Osteocyte (in vitro differentiated cells): ENCODE results near the gene GHITM. TPM values are rescaled to one million over a fixed set of nuclear protein-coding genes. Genes with fewer than 3 reads are reported as not detected.

Experiments used
- DNase-seq: peaks from one replicate; pipeline ENCODE4 v3.0.0; 2021; ENCODE audit warnings: mixed read lengths; ENCODE audit not compliant: unreplicated experiment; ENCODE audit errors: extremely low spot score
- H3K27ac Mint-ChIP-seq: one replicate; pipeline ENCODE4 v1.8.0; 2021; ENCODE audit warnings: mild to moderate bottlenecking, mixed read lengths; ENCODE audit not compliant: unreplicated experiment
- H3K27me3 Mint-ChIP-seq: one replicate; pipeline ENCODE4 v1.8.0; 2021; ENCODE audit warnings: mixed read lengths; ENCODE audit not compliant: unreplicated experiment
- H3K36me3 Mint-ChIP-seq: one replicate; pipeline ENCODE4 v1.8.0; 2021; ENCODE audit warnings: mixed read lengths; ENCODE audit not compliant: unreplicated experiment
- H3K4me1 Mint-ChIP-seq: one replicate; pipeline ENCODE4 v1.8.0; 2021; ENCODE audit warnings: mixed read lengths; ENCODE audit not compliant: unreplicated experiment
- H3K4me3 Mint-ChIP-seq: one replicate; pipeline ENCODE4 v1.8.0; 2021; ENCODE audit warnings: mild to moderate bottlenecking, moderate library complexity, mixed read lengths; ENCODE audit not compliant: unreplicated experiment
- H3K9me3 Mint-ChIP-seq: one replicate; pipeline ENCODE4 v1.8.0; 2021; ENCODE audit warnings: mixed read lengths; ENCODE audit not compliant: unreplicated experiment
- total RNA-seq: library from RNA; stranded (reverse); gene quantifications from 2 replicates; pipeline ENCODE4 v1.2.1, GENCODE V29; 2021
- TF ChIP-seq, protein P1 (sequence below): fragments of 200-600 bp; sonication (generic); IDR thresholded peaks from 2 replicates; pipeline ENCODE4 v1.5.0; 2021; ENCODE audit warnings: antibody characterized with exemption, mild to moderate bottlenecking, moderate library complexity

Gene GHITM
- total RNA-seq, 1 donor from 2014 or later, result 105 TPM

DNA sequence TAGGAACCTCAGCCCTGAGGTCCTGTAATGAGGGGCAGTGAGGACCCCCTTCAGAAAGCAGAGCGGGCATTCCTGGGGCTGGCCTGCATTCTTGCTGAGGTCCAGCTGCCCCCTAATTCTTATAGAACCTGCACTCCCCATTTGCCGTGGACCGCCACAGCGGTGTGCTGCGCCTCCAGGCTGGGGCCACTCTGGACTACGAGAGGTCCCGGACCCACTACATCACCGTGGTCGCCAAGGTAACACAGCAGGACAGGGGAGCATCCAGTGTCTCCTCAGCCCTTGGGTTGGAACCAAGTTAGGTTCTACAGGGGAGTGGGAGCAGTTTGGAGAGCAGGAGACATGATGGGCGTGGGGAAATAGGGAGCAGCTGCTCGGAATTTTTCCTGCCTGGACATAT, 62.4 kb downstream of the GHITM start:
- H3K27ac Mint-ChIP-seq, result no peak overlapping the region
- H3K27me3 Mint-ChIP-seq, result peaks cover 20% of the 10 kb centered on the region
- no peaks in the 10 kb centered on the region for H3K36me3 Mint-ChIP-seq
- no peak overlapping the region for H3K4me3 Mint-ChIP-seq
- no peaks in the 10 kb centered on the region for H3K9me3 Mint-ChIP-seq
- no peak for DNase-seq
- TF ChIP-seq, protein P1, sequence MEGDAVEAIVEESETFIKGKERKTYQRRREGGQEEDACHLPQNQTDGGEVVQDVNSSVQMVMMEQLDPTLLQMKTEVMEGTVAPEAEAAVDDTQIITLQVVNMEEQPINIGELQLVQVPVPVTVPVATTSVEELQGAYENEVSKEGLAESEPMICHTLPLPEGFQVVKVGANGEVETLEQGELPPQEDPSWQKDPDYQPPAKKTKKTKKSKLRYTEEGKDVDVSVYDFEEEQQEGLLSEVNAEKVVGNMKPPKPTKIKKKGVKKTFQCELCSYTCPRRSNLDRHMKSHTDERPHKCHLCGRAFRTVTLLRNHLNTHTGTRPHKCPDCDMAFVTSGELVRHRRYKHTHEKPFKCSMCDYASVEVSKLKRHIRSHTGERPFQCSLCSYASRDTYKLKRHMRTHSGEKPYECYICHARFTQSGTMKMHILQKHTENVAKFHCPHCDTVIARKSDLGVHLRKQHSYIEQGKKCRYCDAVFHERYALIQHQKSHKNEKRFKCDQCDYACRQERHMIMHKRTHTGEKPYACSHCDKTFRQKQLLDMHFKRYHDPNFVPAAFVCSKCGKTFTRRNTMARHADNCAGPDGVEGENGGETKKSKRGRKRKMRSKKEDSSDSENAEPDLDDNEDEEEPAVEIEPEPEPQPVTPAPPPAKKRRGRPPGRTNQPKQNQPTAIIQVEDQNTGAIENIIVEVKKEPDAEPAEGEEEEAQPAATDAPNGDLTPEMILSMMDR, result no peak
- no peaks in the 10 kb centered on the region for H3K4me1 Mint-ChIP-seq

DNA sequence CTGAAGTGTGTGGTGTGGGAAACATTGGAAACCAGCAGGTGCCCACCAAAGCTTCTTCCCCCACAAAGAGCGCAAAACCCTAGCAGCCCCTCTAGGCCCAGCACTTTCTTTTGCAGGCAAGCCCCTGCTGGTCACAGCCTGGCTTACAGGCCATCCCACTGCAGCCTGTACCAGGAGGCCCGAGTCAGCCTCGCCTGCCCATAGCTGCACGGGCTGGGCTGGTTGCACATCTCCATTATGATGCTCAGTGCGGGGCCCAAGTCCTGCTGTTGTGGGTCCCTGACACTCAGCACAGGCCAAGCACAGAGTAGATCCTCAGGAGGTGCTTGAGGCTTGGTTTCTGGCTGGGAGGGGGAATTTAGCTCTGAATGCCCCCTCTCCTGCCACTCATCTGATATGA, 63.0 kb downstream of the GHITM start:
- Mint-ChIP-seq H3K4me3 (no peak overlapping the region), H3K36me3 (no peaks in the 10 kb centered on the region), H3K4me1 (no peaks in the 10 kb centered on the region), H3K9me3 (no peaks in the 10 kb centered on the region), H3K27me3 (peaks cover 20% of the 10 kb centered on the region), H3K27ac (no peak overlapping the region)
- DNase-seq, result no peak
- TF ChIP-seq, protein P1, result no peak

Other genes starting within 250 kb of the GHITM start
- not detected in 2 replicates for gene GPR15LG, start 34.3 kb downstream of the GHITM start, total RNA-seq
- gene CDHR1, start 55.0 kb downstream of the GHITM start, total RNA-seq, result 0.24 TPM in 1 of 2 replicates, not detected in the other
- not detected in 2 replicates for gene LRIT2, start 86.0 kb downstream of the GHITM start, total RNA-seq
- not detected in 2 replicates for gene LRIT1, start 102.0 kb downstream of the GHITM start, total RNA-seq
- gene RGR, start 105.5 kb downstream of the GHITM start, total RNA-seq, result not detected in 2 replicates
- gene CCSER2, start 189.1 kb downstream of the GHITM start, total RNA-seq, result 66.8 and 70.3 TPM in 2 replicates